ENCODE measurements around the gene KMT2D. TPM values are rescaled to one million over a fixed set of nuclear protein-coding genes. Genes with fewer than 3 reads are reported as not detected.

Gene KMT2D
- total and polyA plus RNA-seq, 2 of the 8 experiments (the other 6 are each of a cell fraction or from before 2014, with no cell fraction given): 9.1 to 86.3 TPM

GRCh38 chr12:49050507-49051372 is 9.9 kb downstream of the KMT2D start:
- no peak overlapping the region for H3K4me2 ChIP-seq (ENCODE audit: insufficient read depth in 1 of 2, low read depth in 2 of 2, low read length in 2 of 2)
- peaks cover 25 to 57% of the 10 kb centered on the region in 2 experiments for H4K20me1 ChIP-seq (replicated peaks in 1 of 2; ENCODE audit: control insufficient read depth in 1 of 2, insufficient read depth in 2 of 2, low read length in 2 of 2)
- peaks cover 0 to 3% (median 0%) of the 10 kb centered on the region in 4 experiments; a peak in 2 of 7 replicates for H3K4me1 ChIP-seq (replicated peaks in 1 of 4; ENCODE audit: control insufficient read depth in 3 of 4, insufficient read depth in 4 of 4, low read length in 3 of 4)
- H3K23me2 ChIP-seq (ENCODE audit: low read depth, low read length): no peaks in the 10 kb centered on the region
- H3K23ac ChIP-seq (ENCODE audit: insufficient read length): no peak overlapping the region
- no peak for DNase-seq (ENCODE audit: low read depth in 1 of 2, low spot score in 2 of 2)
- H2BK120ac ChIP-seq (replicated peaks; ENCODE audit: low read depth, low read length): no peak overlapping the region
- H3K56ac ChIP-seq (replicated peaks; ENCODE audit: insufficient read length, low read depth, low read length): no peak overlapping the region
- H2BK15ac ChIP-seq (ENCODE audit: low read length): no peak overlapping the region
- no peaks in the 10 kb centered on the region for H3K9me3 ChIP-seq (ENCODE audit: insufficient read depth in 2 of 2, low read depth in 1 of 2, low read length in 1 of 2)
- no peak overlapping the region for H3K14ac ChIP-seq (ENCODE audit: insufficient read length)
- H3K27ac ChIP-seq (ENCODE audit: low read depth, low read length): no peak overlapping the region
- no peak overlapping the region for H2BK5ac ChIP-seq (ENCODE audit: low read depth, low read length)
- no peak overlapping the region for H3K4ac ChIP-seq (replicated peaks; ENCODE audit: insufficient read length, low read depth, low read length)
- no peak overlapping the region for H2AFZ ChIP-seq (ENCODE audit: low read length)
- no peak overlapping the region for H2AK5ac ChIP-seq (ENCODE audit: low read depth, low read length)
- H3K79me2 ChIP-seq (ENCODE audit: control insufficient read depth in 1 of 2, insufficient read depth in 2 of 2, low read length in 2 of 2): peaks cover 11 to 23% of the 10 kb centered on the region in 2 experiments
- H4K91ac ChIP-seq (replicated peaks; ENCODE audit: insufficient read length, low read length): no peak overlapping the region
- no peak overlapping the region; the same call in 1 of the 2 replicates for H4K8ac ChIP-seq (ENCODE audit: extremely low read depth, insufficient read depth, low read length)
- CTCF ChIA-PET (ENCODE audit: partially characterized antibody): interaction anchor here (3.1 to 9.1 kb wide), 2 partner anchors 16 to 37 kb away, joined by 13 to 126 read pairs; no protein-coding TSS in a partner anchor
- H4K5ac ChIP-seq (ENCODE audit: insufficient read length, low read depth, low read length): no peak overlapping the region
- no peak overlapping the region for H3K9ac ChIP-seq (replicated peaks in 1 of 4; ENCODE audit: extremely low read depth in 1 of 4, low read depth in 3 of 4, low read length in 3 of 4)
- peaks cover 53 to 91% (median 84%) of the 10 kb centered on the region in 4 experiments for H3K36me3 ChIP-seq (ENCODE audit: control insufficient read depth in 2 of 4, insufficient read depth in 4 of 4, low read length in 3 of 4)
- POLR2A ChIA-PET (ENCODE audit: partially characterized antibody): interaction anchor here (0.6 to 21.2 kb wide), 3 partner anchors 21 to 223 kb away, joined by 3 to 339 read pairs (median 4); no protein-coding TSS in a partner anchor
- no peak for FAIRE-seq
- no peaks in the 10 kb centered on the region for H3K27me3 ChIP-seq (replicated peaks in 1 of 4; ENCODE audit: control insufficient read depth in 3 of 4, extremely low read depth in 1 of 4, insufficient read depth in 3 of 4, low read length in 3 of 4)
- H3K4me3 ChIP-seq (ENCODE audit: extremely low read depth in 1 of 4, insufficient read depth in 2 of 4, low read depth in 3 of 4, low read length in 4 of 4): no peak overlapping the region
- H3K18ac ChIP-seq (ENCODE audit: extremely low read depth, low read length): no peak overlapping the region
- WGBS, 2 experiments (ENCODE audit: extremely low coverage in 1 of 2, insufficient coverage in 1 of 2, insufficient read length in 1 of 2, insufficient replicate concordance in 2 of 2, low coverage in 1 of 2, low lambda C conversion rate in 2 of 2, missing lambda C conversion rate in 1 of 2): 93% methylated on average over 13 of the region's 13 CpGs; no CpG with 5 or more reads in 1 of the 2 experiments
- H2BK12ac ChIP-seq (ENCODE audit: low read depth, low read length): no peak overlapping the region
- H2BK20ac ChIP-seq (ENCODE audit: low read length): no peak overlapping the region
- peaks cover 15% of the 10 kb centered on the region for H3K79me1 ChIP-seq (ENCODE audit: low read depth, low read length)
- TF ChIP-seq BRCA1 (IDR thresholded peaks at IDR 0.05; ENCODE audit: low read depth, low read length): no peak
- TF ChIP-seq PHF8 (conservative IDR thresholded peaks at IDR 0.05; ENCODE audit: low read depth, low read length): no peak
- TF ChIP-seq SIN3A (conservative IDR thresholded peaks at IDR 0.05 in 1 of 2, IDR thresholded peaks at IDR 0.05 in 1 of 2; ENCODE audit: low read depth in 1 of 2, low read length in 2 of 2): no peak
- no peak for TF ChIP-seq RAD21 (IDR thresholded peaks at IDR 0.05 in 1 of 2, conservative IDR thresholded peaks at IDR 0.05 in 1 of 2; ENCODE audit: low read depth in 2 of 2, low read length in 2 of 2)
- TF ChIP-seq GTF2F1 (IDR thresholded peaks at IDR 0.05; ENCODE audit: borderline replicate concordance, low read depth, low read length): no peak
- TF ChIP-seq RBBP5 (IDR thresholded peaks at IDR 0.05; ENCODE audit: borderline replicate concordance, low read depth, low read length): no peak
- TF ChIP-seq TAF1 (IDR thresholded peaks at IDR 0.05; ENCODE audit: low read depth, low read length): no peak
- no peak for TF ChIP-seq HDAC6 (IDR thresholded peaks at IDR 0.05; ENCODE audit: low read depth, low read length)
- TF ChIP-seq EP300 (IDR thresholded peaks at IDR 0.05; ENCODE audit: borderline replicate concordance in 1 of 2, low read depth in 2 of 2, low read length in 2 of 2): no peak
- no peak for TF ChIP-seq RNF2 (IDR thresholded peaks at IDR 0.05; ENCODE audit: borderline replicate concordance, low read depth, low read length, missing control alignments, poor library complexity, severe bottlenecking)

All from H1 (cell line).